IPS-18c (cell line): ENCODE data around the gene TBRG1.

Experiments
- H3K4me3 ChIP-seq: 2 replicates; pipeline ENCODE4 v1.7.0; 2013; ENCODE audit warnings: low read depth, mild to moderate bottlenecking, low read length, moderate library complexity; ENCODE audit not compliant: insufficient read depth
- H3K9me3 ChIP-seq: one replicate; pipeline ENCODE4 v1.6.1; 2013; ENCODE audit warnings: mild to moderate bottlenecking, low read length, moderate library complexity; ENCODE audit not compliant: control insufficient read depth, insufficient read depth

The TBRG1 gene

GRCh38 chr11:124610295-124610694 lies 12.4 kb upstream of the TBRG1 start:
- H3K9me3 ChIP-seq: no peaks in the 10 kb centered on the region
- no peak overlapping the region for H3K4me3 ChIP-seq

GRCh38 chr11:124611064-124611463 lies 11.6 kb upstream of the TBRG1 start, which contains the start of gene PANX3:
PANX3 (plus strand) TSS chr11:124611428; CDS start chr11:124611557, 129 bp downstream.
- H3K9me3 ChIP-seq: no peaks in the 10 kb centered on the region
- H3K4me3 ChIP-seq: no peak within 1 kb of the TSS

GRCh38 chr11:124612045-124612444 lies 10.6 kb upstream of the TBRG1 start:
- Histone ChIP-seq H3K9me3 (no peaks in the 10 kb centered on the region), H3K4me3 (no peak overlapping the region)

GRCh38 chr11:124612567-124613246 lies 10.0 kb upstream of the TBRG1 start:
- Histone ChIP-seq H3K4me3 (no peak overlapping the region), H3K9me3 (no peaks in the 10 kb centered on the region)

GRCh38 chr11:124618863-124619262 lies 3.8 kb upstream of the TBRG1 start:
- H3K9me3 ChIP-seq: no peaks in the 10 kb centered on the region
- no peak overlapping the region for H3K4me3 ChIP-seq

- peak overlapping the region; percentile 81; the same call in 1 of the 2 replicates for H3K4me3 ChIP-seq
- no peaks in the 10 kb centered on the region for H3K9me3 ChIP-seq
Observed at GRCh38 chr11:124623861-124624525, 1.3 kb downstream of the TBRG1 start.

GRCh38 chr11:124625504-124626168 lies 3.0 kb downstream of the TBRG1 start:
- no peak overlapping the region for H3K4me3 ChIP-seq
- H3K9me3 ChIP-seq: no peaks in the 10 kb centered on the region

- no peaks in the 10 kb centered on the region for H3K9me3 ChIP-seq
Observed at GRCh38 chr11:124627546-124627945, 4.9 kb downstream of the TBRG1 start.

GRCh38 chr11:124629961-124630360 lies 7.3 kb downstream of the TBRG1 start:
- Histone ChIP-seq H3K9me3 (no peaks in the 10 kb centered on the region), H3K4me3 (no peak overlapping the region)

More at GRCh38 chr11:124627546-124627945, 4.9 kb downstream of the TBRG1 start:
- no peak overlapping the region for H3K4me3 ChIP-seq

GRCh38 chr11:124633355-124633754 lies 10.7 kb downstream of the TBRG1 start:
- no peaks in the 10 kb centered on the region for H3K9me3 ChIP-seq

GRCh38 chr11:124635932-124636331 lies 13.3 kb downstream of the TBRG1 start:
- peaks cover 2% of the 10 kb centered on the region for H3K9me3 ChIP-seq
- no peak overlapping the region for H3K4me3 ChIP-seq

More at GRCh38 chr11:124633355-124633754, 10.7 kb downstream of the TBRG1 start:
- no peak overlapping the region for H3K4me3 ChIP-seq

- Histone ChIP-seq H3K4me3 (no peak overlapping the region), H3K9me3 (peaks cover 5% of the 10 kb centered on the region)
Observed at GRCh38 chr11:124638500-124638899, 15.8 kb downstream of the TBRG1 start.

GRCh38 chr11:124639186-124639585 lies 16.5 kb downstream of the TBRG1 start:
- H3K9me3 ChIP-seq: peaks cover 5% of the 10 kb centered on the region

GRCh38 chr11:124640666-124641065 lies 18.0 kb downstream of the TBRG1 start:
- Histone ChIP-seq H3K9me3 (peaks cover 5% of the 10 kb centered on the region), H3K4me3 (no peak overlapping the region)

More at GRCh38 chr11:124639186-124639585, 16.5 kb downstream of the TBRG1 start:
- no peak overlapping the region for H3K4me3 ChIP-seq

- Histone ChIP-seq H3K9me3 (peaks cover 5% of the 10 kb centered on the region), H3K4me3 (no peak overlapping the region)
Observed at GRCh38 chr11:124642628-124643027, 20.0 kb downstream of the TBRG1 start.

- H3K9me3 ChIP-seq: peaks cover 5% of the 10 kb centered on the region
- H3K4me3 ChIP-seq: no peak overlapping the region
Observed at GRCh38 chr11:124643042-124643604, 20.5 kb downstream of the TBRG1 start.

GRCh38 chr11:124643605-124644425 lies 21.2 kb downstream of the TBRG1 start:
- Histone ChIP-seq H3K9me3 (peaks cover 5% of the 10 kb centered on the region), H3K4me3 (no peak overlapping the region)
